A673 (cell line): Measurements from ENCODE around the gene NKX6-2.

Experiments
- EZH2 ChIP-seq: fragments of 200-600 bp; sonication (generic); IDR thresholded peaks from 2 replicates; pipeline ENCODE4 v1.6.1; 2017; ENCODE audit warnings: borderline replicate concordance, low read depth, mild to moderate bottlenecking, mixed read lengths, antibody characterized with exemption, low read length; ENCODE audit not compliant: poor library complexity, severe bottlenecking
- TF ChIP-seq, protein P1 (sequence below): fragments of 300-800, 200-600 bp; sonication (generic); conservative IDR thresholded peaks from 2 replicates; pipeline ENCODE4 v1.5.1; 2017; ENCODE audit warnings: low read depth, mild to moderate bottlenecking, antibody characterized with exemption, low read length, moderate library complexity, mixed read lengths

DNA sequence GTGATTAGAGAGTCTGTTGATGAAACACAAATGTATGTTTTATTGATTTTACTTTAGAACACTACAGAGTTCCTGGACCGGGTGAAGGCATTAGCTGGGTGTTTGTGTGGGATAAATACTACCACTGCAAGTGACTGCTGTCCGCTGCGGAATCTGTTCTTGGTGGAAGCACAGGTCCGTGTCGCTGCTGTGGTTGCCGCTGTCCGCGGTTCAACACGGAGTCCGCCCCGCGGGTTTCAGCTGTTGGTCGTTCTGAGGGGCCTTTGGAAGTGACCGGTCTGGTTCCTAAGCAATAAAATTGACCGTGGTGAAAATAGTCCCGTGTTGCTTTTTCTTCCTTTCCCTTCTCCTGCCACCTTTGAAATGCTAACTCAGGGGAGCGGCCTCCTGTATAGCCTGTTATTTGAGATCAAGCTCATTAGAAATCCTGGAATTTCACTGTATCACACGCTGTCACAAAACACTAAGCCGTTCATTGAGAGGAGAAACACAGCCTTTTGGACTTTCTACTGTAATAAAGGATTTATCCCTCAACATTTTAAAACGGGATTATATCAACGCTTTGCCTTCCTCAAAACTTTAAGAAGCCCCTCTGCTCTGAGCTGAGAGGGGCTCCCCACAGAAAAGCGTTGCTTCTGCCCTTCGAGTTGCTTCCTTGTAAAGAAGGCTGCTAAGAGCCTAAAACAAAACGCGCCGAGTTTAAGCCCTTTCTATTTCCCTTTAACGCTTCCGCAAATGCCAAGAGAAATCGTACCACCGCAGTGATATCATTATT is 2.6 kb downstream of the NKX6-2 start:
- TF ChIP-seq, protein P1, sequence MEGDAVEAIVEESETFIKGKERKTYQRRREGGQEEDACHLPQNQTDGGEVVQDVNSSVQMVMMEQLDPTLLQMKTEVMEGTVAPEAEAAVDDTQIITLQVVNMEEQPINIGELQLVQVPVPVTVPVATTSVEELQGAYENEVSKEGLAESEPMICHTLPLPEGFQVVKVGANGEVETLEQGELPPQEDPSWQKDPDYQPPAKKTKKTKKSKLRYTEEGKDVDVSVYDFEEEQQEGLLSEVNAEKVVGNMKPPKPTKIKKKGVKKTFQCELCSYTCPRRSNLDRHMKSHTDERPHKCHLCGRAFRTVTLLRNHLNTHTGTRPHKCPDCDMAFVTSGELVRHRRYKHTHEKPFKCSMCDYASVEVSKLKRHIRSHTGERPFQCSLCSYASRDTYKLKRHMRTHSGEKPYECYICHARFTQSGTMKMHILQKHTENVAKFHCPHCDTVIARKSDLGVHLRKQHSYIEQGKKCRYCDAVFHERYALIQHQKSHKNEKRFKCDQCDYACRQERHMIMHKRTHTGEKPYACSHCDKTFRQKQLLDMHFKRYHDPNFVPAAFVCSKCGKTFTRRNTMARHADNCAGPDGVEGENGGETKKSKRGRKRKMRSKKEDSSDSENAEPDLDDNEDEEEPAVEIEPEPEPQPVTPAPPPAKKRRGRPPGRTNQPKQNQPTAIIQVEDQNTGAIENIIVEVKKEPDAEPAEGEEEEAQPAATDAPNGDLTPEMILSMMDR: no peak
- TF ChIP-seq EZH2: peak; percentile 10
